ENCODE data around the gene CD47.

CD47 gene

DNA sequence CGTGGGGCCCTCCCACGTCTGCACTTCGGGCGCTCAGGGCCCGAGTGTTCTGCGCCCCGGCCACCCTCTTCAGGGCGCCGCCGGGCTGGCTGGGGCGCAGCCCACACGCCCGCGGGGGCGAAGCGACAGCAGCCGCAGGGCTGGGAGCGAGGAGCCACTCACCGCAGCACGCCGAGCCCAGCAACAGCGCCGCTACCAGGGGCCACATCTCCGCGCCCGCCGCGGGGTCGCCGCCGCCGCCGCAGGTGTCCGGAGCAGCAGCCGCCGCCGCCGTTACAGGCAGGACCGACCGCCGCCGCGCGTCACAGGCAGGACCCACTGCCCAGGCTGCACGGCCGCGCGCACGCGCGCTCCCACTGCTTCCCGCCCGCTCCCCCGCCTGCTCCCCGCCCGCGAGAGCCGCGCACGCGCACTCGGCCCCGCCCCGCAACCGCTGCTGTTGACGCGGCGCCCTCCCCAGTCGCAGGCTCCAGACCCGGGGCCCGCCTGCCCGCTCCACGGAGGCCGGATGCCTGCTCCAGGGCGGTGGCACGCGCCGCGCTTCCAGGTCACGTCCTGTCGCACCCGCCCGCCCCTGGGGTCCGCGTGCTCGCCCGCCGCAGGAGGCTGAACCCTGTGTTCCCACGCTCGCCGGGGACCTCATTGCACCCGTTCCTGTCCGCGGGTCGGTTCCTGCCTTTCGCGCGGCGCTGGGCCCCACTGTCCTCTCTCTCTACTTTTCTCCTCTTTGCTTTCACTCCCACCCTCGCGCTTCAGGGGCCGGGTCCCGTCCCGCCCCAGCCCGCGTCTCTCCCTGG, at the start of gene CD47:
Gene CD47 (minus strand): TSS at position 331 of the 797 bp plus-strand sequence. CDS start 123 bp downstream, at position 208.
- FAIRE-seq = no peak

DNA sequence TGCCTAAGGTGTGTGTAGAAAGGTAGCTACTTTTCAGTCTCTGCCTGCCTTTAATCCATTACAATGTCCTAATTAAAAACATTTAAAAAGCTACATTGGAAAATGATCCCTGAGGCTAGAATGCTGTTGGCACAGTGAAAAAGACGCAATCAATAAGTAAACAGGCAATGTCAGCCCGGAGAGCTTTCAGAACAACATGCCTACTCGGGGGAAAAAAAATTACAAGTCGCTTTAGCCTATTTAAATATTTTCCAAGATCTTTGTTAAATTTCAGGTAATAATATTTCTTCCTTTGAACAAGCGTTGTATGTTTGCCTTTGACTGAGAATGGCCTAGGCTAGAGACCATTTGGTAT, 46.6 kb upstream of the CD47 start:
- no peak for FAIRE-seq

DNA sequence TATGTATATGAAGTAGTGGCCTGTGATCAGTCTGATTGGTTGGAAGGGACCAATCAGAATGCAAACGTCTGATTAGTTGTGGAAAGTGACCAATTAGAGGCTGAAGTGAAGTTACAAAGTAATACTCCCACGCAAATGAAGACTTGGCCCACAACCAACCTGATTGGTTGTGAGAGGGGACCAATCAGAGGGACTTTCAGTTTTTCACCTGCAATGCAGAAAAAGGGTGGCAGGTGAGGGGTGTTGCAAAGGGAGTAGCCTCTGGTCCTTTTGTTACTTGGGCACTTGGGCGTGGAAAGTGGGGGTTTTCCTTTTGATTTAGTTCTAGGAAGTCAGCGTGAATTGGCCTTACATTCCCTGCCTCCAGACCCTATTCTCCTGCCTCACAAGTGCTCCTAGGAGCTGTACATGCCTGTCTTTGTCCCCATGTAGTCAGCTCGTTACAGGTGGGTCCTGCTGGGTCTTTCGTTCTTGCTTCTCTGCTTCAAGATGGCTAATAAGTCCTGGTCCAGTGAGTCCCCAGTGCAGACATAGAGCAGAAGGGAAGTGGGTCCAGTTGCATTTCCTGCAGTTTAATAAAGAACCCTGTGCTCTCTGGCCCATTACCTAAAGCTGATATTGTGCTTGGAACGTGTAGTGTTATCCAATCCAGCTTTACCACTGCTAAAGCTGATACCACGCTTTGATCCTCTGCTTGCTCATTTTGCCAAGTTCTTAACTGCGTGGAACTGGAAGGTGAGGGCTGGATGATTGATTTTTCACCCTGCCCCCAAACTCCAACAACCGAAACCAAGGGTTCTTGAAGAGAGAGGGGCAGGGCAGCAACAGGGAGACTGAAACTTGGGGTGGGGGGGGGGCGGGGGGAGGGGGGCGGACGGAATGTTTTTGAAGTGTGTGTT, 46.0 kb upstream of the CD47 start:
- FAIRE-seq = no peak

DNA sequence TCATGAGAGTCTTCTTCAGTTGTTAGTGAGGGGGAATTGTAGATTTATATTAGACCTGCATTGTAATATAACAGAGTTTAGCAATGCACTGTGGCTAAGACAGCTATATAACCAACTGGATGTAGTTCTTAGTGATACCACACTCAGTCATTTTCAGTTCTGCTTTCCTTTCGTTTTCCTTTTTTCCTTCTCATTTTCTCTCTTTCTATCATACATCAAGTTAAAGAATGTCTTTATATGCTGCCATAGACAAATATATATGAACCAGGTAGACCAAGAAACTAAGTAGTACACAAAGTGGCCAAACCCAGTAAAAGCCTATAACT, 43.7 kb upstream of the CD47 start:
- no peak for FAIRE-seq

DNA sequence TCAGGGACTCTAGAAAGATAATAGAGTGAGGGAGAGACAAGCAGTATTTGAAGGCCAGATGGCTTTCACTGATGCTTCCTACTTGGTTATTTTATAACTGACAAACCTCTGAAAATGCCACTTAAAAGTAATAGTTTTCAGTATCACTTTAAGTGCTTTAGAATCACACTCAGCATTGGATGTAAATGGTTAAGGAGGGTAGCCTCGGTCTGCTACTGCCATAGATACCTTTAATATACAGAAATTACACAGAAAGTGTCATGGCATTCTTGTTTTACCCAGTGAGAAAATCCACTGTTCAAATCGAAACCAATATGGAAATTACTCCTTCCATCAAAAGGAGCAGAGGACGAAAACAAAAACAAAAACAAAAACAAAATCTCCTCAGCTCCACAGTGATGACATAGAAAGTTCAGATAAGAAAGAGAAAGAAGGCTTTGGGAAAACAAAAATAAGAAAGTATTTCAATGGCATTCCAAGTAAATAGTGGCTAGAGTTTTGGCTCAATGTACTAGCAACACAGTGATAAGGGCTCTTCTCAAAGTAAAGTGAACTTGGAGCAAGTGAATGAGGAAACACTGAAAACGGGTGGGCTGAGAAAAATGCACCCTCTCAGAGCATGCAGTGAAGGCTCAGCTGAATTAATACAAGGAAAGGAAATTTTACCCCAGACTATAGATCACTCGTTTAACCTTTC, 43.2 kb upstream of the CD47 start:
- no peak for FAIRE-seq

DNA sequence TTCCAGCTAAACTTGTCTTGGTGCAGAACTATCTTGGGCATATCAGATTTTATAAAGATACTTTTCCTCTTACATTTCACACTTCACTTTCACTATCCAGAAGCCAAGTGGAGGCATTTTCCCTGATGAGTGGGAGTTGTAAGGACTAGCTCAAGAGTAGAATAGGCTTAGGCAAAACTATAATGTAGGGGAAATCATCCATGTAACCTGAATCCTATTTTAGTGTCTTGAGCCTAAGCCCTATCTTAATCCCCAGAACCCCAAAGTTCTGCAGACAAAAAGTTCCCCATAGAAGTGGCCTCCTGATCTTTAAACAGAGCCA, 42.2 kb upstream of the CD47 start:
- no peak for FAIRE-seq

DNA sequence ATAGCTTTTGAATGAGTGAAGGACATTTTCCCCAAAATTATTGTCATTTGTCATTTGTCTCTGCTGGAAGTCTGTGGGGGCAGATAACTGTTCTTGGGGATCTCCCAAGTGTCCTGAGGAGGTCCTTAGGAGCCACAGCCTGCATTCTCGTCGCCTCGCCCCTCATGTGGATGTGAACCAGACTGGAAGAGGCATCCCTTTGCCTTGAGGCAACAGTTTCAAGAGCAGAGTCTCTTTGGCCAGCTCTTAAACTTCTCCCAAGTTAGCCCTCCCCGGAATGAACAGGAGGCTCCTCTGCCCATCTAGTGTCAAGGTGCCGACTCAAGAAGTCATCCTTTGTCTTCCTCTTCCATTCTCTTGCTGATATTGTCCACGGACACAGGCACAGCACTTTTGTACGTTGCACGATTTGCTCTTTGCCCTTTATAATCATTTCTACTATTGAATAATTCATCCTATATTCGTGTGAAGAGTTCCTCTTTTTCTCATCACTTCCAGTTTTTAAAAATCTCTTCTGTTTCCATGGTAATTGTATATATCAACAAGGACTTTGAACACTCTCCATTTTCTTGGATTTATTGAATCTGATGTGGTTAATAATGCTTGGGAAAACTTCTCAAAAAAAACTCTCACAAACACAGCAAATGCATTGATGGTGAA, 40.8 kb upstream of the CD47 start:
- FAIRE-seq = no peak

DNA sequence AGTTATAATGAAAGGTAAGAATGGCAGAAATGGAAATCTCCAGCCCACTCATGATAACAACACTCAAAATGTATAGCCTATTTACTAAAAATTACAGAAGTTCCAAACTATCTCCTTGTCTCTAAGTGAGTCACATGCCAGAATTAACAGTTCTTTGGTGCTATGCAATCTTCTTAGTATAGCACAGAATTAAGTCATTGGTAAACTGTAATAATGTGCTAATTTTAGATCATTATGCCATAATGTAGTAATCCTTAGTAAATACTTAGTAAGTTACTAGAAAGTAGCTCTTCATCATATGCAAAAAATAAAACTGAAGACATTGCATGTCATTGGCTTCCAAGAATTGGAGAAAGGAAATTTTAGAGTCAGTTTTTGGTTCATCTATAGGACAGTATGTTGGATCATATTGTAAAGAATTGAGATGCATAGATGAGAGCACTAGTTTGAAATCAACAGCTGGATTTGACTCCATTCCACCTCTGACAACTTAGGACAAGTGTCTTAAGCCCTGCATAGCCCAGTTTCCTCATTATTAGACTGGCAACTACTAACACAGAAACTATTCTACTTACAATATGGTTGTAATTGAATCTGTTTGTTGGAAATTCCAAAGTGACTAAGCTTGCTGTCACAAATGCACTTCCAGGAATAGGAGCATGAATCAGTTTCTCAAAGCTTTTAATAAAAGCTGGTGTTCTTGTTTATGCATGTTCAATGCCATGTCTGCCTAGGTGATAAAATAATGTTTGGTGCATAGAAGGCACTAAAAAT, 40.1 kb upstream of the CD47 start:
- no peak for FAIRE-seq

DNA sequence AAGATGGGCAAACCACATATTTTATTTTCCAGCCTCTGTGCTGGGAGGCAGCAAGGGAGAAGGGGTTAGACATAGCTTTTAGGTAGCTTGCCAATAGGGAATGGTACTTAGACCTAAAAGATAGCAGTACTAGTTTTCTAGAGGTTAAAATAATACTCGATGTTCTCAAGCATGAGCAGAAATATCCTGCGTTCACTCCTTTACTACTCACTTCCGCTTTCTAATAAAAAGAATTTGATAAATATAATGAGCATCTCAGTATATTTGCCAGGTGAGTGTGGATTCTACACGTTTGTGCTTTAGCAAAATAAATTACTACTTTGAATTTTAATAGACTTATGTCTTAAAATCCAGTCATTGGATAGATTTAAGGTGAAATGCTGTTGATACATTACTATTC, 39.4 kb upstream of the CD47 start:
- no peak for FAIRE-seq

DNA sequence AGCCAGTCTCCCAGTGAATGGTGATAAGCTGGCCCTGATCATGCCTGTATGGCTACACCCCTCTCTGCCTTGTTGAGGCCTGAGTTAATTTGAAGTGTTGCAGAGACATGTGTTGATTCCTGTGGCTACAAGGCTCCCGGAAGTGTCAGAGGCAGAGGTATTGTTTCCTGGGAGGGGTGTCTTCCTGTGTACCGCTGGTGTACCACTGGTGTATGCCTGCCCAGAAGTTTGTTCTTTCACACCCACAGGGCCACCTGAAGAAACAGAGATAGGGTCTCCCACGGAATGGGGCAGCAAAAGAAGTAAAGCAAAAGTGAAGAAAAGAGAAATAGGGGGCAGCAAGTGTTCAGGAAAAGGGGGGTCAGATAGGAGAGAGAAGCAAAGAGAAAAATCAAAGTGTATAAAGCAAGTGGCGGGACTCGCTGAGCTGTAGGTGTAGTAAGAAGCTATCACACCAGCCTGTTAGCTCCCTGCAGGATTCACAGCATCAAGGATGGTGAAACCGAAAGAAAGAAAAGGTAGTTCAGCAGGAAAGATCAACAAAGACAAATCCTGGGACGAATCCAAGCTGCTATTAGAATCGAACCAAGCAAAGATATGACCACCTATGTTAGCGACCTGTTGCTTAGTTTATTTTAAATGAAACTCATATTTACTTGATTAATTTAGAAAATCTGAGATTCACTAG, 36.6 kb upstream of the CD47 start:
- FAIRE-seq = no peak

DNA sequence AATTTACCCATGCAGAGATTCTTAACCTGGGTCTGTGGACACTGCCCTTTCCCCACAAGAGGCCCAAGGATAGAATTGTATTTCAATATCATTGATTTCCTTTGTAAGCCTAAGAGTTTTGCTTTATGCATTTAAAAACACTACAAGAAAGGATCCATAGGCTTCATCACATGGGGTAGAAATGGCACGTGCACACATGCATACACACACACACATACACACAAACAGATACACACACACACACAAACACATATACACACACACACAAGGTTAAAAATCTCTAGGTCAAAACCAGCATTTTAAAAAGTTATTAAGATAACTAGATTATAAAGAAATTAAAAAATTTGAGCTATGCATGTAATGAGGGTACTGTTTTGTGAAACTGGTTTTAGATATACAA, 35.5 kb upstream of the CD47 start:
- no peak for FAIRE-seq

DNA sequence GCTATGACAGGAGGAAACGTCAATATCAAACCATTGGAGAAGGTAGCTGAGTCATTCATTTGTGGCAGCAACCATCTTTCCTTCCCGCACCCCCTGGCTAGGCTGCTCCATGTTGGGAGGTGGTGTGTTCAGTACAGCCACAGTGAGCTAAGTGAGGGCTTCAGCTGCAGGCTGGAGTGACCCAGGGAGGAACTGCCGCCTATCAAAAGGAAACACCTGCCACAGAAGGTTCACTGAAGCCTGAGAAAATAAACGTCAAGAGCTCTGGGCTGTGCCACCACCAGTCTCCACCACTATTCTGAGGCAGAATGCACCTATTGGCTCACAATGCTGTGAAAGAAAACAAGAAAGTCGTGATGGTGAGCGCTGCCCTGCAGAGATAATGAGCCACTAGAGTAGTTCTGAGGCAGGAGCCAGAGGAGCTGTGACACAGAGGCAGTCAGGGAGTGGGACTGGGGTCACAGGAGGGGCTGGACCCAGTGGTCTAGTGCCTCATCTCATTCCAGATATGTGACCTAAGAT, 34.8 kb upstream of the CD47 start:
- FAIRE-seq = no peak

DNA sequence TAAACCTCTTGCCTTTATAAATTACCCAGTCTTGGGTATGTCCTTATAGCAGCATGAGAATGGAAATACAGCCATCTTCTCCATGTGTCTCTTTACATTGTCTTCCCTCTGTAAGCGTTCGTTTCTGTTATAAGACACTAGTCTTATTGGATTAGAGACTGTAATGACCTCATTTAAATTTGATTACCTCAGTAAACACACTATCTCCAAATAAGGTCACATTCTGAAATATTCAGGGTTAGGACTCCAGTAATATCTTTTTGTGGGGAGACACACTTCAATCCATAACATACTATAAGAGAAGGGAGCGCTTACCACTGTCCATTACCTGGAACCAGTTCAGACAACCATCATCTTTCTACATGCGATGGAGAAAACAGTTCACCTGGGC, 34.3 kb upstream of the CD47 start:
- FAIRE-seq = no peak

DNA sequence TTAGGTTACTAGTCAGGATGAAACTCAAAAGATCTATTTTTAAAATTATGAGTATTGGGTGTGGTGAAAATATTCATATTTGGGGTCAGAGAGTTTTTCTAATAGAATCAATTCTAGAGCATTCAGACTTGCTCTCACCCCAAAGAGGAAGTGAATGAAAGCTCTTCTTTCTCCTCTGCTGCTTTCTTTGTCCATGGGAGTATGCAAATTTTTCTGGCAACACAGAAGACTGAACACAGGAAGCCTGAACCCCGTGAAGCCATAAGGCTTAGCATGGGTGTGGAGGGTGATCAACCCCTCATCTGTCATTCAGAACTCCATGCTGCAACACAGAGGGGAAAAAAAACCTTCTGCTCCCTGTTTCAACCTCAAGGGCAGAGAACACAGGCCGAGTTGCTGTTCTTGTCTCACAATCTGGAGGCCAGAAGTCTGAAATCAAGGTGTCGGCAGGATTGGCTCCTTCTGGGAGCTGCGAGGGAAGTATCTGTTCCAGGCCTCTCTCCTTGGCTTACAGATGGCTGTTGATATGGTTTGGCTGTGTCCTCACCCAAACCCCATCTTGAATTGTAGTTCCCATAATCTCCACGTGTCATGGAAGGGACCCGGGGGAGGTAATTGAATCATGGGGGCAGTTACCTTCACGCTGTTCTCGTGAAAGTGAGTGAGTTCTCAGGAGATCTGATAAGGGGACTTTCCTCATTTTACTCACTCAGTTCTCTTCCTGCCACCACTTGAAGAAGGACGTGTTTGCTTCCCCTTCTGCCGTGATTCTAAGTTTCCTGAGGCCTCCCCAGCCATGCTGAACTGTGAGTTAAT, 33.7 kb upstream of the CD47 start:
- no peak for FAIRE-seq

DNA sequence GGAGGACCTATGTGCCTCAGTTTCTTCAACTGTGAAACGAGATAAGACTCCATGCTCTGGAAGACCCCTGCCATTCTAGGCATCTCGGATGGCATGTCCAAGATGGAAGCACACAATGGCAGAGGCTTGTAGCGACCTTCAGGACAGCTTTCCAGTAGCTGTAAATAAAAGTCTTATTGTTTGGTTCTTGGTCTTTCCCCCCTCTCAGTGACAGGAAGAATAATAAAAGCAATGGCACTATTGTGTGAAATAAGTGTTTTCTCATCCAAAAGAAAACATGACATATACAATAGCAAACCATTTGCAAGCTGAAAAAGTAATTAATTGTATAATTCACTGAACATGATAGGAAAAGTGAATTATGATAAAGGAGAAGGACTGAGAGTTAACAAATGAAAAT, 32.5 kb upstream of the CD47 start:
- FAIRE-seq = no peak

DNA sequence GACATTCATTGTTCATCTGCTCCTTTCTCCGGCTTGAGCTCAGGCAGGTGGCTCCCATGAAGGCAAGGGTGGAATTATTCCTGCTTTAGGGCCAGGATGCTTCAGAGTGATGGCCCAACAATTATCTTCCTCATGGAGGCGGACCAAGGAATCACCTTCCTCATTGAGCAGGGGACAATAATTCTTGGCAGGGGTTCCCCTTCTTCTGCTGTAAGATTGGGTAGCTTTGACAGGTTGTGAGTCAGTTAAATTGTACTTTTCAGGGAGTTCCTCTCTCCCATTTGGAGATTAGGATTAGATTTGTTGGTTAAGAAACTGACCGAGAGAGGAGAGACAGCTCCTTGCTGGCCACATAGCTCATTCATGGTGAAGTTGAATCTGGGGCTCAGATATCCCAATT, 31.4 kb upstream of the CD47 start:
- no peak for FAIRE-seq

DNA sequence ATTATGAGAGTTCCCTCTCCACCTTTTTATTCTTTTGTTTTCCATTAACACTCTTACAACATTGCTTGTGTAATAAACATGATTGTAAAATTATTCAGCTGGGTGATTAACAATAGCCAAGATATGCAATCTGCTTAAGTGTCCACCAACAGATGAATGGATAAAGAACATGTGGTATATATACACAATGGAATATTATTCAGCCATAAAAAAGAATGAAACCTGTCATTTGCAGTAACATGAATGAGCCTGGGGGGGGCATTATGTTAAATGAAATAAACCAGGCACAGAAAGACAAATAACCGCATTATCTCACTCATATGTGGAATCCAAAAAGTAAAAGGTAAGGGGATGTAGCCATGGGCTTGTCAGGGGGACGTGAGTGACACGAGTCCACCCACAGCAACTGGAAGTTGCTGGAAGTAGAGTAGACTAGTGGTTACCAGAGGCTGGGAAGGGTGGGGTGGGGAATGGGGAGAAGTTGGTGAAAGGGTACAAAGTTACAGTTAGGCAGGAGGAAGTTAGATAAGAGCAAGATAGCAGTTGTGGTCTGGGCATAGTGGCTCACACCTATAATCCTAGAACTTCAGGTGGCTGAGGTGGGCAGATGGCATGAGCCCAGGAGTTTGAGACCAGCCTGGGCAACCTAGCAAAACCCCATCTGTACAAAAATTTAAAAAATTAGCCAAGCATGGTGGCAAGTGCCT, 28.7 kb upstream of the CD47 start:
- no peak for FAIRE-seq

DNA sequence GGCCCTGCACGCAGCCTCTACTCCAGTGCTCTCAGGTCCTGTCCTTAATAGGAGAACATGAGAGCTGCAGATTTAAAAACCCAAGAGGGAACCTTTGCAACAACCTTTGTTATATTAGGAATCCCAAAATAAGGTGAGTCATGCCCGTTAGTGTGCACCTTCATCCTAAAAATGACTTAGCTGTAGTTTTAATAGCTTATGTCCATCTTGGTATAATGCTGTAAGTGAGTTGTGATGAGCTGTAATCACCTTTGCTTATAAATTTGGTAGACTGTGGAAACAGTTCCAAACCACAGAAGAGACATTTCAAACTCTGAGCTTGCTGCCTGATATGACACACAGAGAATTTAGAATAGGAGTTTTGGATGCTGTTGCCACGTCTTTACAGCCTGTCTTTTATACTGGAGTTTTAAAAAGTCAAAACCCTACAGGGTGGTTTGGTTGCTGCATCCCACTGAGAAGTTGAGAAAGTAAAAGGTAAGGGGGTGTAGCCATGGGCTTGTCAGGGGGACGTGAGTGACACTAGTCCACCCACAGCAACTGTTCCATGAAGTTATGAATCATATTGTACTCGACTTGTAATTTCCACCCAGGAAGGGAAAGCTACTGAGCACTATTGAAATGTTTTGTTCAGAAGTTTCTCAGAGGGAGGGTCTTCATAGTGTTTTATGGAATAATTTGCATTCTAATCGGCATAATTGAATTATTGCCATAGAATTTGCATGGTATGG, 27.4 kb upstream of the CD47 start:
- FAIRE-seq = no peak

DNA sequence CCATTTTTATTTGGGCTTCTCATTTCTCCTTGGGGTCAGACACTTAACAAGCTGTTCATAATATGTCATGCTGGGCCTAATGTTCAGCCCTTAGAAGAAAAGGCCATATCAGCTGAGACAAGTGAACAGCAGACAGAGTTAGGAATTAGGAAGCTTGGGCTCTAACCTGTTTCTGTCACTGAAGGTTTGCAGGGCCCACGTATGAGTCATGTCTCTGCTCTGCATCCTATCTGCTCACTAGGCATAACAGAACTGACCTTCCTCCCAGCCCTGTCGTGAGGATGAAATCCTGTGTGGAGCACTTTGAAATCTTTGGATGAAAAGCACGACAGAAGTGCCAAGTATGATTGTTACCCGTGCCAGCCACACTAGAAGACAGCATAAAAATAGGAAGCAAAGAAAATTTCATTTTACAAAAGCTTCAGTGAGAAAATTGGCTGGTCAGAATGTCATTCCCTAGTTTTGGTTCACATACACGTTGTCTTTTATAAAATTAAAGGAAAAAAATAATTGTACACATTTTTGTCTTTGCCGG, 26.5 kb upstream of the CD47 start:
- no peak for FAIRE-seq
